NOMO-1 treated with DMSO at 0.1 percent for 48 hours (cell line): ENCODE measurements around the gene TNS3.

Experiments
- DNase-seq: peaks from one replicate; lab custom pipeline; 2025; ENCODE audit not compliant: unreplicated experiment; lab: John Stamatoyannopoulos, UW

The TNS3 gene

DNA sequence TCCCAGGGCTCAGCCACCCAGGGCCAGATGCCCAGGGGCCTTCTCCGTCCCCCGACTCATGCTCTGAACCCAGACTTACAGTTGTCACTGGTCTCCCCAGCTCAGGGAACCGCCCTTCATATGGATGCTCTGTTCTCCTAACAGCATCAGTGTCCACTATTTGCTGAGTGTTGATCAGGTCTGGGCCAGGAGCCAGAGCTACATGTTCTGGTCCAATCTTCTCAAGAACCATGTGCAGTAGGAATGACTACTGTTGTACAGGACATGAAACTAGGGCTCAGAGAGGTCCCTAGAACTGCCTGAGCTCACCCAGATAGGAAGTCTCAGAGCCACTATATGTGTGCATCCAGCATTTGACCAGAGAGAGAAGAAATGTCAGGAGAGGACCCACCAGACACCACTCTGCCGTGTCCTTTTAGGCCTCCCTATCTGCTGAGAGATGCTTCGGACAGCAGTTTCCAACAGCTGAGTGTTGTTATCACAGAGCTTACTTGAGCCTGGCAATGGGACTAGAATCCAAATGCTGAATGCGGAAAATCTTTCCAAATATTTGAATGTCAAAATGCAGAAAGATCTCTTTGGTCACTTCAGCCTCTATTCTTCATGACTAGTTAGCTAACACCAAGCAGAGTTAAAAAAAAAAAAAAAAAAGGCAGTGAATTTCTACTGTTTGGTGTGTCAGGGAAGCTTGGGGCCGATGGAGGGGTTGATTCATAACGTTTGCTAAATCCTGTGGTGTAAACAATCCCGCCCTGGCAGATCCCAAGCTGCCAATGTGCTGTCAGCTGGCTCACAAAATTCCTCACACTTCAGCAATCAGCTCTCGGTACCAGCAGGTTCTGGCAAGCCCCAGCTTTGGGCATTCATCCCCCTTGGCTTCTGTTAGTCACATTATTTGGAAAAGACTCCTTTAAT lies 246.1 kb downstream of the TNS3 start:
- DNase-seq = no peak

DNA sequence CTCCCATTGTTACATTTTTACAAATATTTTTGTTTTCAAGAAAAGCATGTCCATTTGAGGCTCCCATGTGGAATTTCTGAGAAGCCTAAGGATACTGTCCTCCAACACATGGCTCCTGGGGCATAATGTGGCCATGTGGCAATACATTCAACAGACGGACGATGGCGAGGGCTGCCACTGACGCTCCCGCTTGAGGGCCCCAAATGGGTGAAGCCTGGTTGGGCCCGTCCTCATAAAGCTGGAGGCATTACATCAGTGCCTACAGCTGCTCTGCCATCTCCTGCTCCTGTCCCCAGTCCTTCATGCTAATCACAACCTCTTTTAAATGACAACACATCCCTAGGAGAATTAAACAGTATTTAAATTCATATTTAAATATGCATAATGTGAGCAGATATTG lies 246.8 kb downstream of the TNS3 start:
- DNase-seq = no peak

DNA sequence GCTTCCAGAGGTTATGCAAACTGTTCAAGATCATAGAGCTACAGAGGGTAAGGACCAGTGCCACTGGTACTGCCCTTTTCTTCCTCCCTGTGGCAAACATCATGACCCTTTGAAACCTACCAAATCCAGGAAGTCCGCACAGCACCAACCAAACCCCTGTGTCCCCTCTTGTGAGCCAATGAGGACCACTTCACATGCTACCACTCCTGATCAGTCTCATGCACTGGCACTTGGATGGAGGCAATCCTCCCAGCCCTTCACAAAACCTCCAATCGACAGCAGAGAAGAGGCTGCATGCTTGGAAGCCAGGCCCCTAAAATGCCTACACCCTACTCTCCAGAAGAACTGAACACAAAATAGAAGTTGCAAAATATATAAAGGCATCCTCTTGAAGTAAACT lies 248.0 kb downstream of the TNS3 start:
- DNase-seq = no peak

DNA sequence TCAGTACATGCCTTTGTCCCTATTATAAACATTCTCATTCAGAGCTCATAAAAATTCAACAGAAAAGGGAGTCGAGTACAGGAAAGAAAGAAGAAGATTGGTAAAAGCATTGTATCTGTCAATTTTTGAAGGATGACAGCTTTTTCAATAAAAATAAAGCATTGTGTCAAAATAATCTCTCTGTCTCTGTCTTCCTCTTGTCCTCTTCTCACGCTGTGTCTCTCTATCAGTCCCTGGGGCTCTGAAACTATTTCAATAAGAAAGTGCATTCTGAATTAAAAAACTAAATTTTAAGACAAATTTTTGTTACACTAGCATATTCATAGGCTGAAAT lies 248.4 kb downstream of the TNS3 start:
- DNase-seq = no peak

DNA sequence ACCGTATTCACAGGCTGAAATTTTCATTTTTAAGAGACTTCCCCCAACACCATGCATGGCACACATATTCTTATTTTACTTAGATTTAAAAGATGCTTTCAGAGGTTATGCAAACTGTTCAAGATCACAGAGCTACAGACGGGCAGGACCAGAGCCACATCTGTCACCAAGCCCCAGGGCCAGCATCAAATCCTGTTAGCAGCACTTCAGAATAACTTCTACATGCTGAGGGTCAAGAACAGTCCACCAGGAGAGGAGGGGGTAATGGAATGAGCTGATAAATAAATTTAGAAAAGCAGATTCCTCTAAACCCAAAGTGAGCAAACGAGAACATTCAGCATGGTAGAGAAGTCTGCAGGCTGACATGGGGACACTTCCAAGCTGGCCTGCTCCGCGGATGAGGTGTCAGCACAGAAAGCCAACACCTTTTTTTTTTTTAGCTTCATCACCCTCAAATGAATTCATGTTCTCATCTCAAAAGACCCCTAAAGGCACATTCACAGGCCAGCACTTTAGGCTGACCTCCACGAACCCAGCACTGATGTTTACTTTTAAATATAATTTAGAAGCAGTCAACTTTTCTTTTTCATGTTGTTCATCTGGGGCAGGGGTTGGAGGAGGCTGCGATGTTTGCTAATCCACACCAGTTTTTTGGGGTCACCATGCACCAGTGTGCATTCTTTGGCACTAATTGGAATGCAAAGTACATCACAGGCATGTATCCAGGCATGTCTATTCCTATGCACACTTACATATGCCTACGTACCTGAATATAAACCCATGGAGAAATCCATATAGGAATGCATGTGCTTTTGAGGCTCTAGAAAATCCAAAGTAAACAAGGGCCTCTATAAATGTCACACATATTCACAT lies 249.0 kb downstream of the TNS3 start:
- no peak for DNase-seq

DNA sequence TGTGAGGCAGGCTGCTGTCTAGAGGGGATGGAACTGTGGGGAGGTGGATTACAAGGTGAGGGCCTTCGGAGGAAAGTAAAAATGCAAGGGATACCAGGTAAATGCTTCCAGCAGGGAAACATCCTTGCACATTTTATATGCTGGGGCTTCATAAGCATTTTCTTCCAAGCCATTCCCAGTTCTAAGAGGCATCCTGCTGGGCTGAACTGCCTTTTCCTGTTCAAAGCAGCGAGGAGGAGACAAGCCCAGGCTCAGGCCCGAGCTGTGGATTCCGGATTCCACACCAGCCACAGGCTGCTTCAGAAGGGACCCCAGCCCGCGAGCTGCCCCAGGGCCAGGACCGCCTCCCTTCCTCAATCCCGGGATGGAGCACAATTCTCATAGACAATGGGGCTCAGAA lies 249.7 kb downstream of the TNS3 start:
- DNase-seq = no peak

DNA sequence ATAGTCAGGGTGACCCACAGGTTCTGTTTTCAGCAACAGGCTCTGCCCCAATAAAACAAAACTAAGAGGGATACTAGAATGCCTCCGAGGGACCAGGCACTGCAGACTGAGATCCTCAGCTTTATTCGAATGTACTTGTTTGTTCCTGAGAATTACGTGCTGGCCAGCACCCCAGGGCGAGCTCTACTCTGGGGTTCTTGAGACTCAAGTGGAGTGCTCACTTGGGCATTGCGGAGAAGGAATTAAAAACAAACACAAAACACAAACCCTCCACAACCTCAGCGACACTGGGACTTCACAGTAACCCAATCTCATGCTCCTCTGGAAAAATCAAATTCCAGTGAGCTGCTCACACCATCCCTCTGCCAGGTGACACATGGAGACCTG lies 250.7 kb downstream of the TNS3 start:
- DNase-seq = no peak

DNA sequence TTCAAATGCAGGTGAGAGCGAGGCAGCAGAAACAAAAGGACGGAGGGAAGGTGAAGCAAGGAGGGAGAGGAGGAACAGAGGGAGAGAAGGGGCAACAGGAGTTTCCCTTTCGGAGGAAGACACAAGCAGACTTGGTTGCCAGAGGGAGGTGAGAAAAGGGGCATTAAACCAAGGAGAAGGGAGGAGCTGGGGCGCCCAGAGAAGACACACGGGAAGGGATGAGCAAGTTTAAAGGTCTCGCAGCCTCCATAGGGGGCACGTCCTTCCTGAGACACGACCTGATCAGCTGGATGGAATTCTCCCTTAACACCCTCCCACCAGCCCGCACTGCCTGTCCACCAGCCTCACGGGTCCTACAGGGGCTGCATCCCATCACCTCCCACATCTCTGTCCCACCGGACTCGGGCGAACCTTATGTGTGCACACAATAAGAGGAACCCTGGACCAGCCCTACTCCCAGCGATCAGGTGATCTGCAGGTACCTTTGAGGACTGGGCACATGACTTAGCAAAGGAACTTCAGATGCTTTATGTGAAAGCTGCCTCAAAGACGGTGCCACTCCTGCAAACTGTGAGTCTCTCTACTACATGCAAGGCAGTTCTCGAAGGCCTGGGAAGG lies 251.2 kb downstream of the TNS3 start:
- no peak for DNase-seq

DNA sequence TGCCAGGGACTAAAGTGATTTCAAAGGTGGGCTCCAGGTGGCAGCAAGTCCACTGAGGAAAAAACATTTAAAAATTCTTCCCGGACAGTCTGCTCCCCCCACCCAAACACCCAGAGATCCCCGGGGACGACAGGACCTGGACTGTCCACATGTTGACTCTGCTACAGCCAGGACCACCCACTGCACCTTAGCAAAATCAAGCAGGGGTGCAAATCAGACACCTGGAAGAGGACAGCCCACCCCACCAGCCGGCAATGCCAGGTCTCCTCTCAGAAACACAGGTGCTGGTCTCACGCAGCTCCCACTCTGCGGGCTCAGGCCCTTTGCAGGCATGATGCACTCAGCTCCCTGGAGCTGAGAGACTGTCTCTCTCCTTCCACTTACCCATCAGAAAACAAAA lies 251.9 kb downstream of the TNS3 start:
- no peak for DNase-seq

DNA sequence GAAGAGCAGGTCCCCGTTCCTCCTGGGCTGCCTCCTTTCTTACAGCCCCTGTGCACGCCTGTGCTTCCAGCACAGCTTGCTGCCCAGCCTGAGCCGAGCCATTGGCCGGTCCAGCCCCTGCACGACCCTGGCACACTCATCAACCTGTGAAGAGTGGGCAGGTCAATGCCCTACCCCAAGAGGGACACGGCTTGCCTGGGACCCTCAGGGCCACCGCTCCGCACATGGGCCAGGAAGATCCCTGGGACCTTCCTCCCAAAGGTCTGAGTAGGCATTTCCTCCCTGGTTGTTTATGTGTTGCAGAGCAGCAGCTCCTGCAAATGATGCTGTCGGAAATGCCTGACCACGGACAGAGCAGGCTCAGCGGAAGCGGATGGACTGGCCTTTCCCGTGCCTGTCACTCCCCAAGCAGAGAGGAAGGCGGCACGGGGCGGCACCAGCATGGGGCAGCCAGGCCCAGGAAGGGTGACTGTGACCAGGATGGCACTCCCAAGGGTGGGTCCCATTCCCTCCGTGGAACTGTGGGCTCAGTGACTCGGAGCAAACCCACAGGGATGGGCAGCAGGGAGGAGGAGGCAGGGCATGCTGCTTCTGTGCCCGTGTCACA lies 252.5 kb downstream of the TNS3 start:
- no peak for DNase-seq

DNA sequence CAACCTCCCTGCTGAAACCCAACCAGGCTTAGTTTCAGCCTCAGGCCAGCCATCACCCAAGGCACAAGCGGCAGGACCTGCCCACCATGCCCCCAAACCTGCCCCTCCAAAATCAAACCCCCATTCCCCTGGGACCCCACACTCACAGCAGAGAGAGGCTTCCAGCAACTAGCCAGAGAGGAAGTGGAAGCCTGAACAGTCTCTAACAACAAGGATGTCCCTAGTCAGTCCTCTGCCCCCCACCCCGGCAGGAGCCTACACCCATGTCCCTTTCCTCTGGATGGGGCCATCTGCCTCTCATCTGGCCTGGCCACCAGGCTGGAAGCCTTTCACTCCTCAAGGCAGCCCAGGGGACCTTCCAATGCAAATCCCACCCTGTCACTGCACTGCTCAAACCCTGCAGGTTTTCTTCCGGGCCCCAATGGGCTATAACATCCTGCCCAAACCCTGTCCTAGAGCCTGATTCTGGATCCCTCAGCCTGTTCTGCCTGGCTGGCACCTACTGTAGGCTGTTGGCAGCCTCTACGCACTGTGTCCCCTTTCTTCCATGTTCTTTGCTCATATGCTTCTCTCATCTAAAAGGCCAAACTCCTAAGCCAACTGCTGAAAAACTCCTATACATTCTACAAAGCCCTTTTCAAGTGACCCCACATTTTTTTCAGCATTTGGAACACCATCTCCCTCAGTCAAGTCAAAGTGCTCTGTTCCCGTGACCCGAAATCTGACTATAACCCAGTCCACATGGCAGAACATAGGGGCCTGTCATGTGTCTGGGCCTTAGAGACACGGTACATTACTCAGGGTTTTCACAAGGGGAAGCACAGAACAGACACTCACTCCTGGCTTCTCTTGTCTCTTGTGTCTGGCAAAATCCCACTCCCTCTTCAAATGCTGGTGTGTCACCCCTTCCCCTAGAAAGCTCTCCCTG lies 253.3 kb downstream of the TNS3 start:
- no peak for DNase-seq

DNA sequence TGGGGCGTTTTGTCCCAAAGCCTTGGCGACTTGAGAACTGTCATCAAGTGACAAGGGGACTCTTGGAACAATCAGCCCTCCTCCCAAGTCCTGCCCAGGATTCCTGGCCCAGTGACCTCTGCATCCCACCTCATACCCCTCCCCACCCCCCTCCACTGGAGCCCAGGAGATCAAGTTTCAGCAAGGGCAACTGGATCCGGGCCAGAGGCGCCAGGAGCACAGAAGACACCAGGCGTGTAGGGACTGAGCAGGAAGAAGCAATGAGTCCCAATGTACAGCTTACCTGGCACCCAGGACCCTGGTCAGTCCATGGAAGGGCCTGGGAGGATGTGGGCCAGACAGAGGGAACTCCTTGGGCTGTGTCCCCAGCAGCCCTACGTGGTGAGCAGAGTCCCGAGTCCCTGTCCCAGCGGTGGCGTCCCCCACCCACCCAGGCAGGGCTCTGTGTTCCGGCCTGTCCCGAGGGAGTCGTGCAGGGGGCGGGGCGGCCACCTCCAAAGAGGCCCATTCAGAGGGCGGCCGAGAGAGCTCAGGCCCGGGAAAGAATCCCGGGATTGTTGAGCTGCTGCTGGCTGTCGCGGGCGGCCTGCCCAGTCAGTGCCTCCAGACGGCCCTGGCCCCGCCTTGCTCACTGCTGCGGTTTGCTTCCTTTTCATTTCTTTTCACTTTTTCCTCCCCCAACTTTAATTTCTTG lies 254.1 kb downstream of the TNS3 start:
- no peak for DNase-seq

DNA sequence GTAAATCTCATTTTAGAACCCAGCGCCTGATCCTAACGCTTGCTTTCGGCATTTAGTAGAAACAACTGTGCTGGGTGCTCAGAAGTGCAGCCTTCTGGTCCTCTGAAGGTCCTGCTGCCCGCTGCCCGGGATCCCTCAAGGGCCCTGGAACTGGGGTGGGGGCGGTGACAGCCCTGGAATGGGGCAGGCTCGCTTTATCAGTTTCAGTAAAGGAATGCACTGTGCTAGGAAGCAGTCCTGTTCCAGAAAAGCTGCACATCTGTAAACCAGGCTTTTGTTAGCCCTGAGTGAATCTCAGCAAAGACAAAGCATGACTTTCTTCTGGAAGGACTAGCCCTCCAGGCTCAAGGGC lies 254.6 kb downstream of the TNS3 start:
- DNase-seq = no peak

DNA sequence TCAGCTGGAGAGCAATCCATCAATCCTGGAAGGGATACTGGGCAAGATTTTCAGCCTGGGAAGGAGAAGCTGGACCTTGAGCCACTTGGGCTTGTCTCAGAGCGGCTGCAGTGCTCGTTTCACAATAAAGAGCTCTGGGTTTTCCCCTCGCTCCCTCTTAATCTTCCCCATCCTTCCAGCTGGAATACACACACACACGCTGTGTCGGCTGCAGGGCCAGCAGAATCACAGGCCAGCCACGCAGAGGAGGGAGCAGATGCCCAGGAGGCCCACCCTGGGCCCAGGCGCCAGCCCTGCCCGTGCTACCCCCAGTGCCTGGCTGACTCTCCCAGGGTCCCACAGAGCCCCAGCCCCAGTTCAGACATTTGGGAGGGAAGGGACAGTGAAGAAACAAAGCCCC lies 255.1 kb downstream of the TNS3 start:
- no peak for DNase-seq

DNA sequence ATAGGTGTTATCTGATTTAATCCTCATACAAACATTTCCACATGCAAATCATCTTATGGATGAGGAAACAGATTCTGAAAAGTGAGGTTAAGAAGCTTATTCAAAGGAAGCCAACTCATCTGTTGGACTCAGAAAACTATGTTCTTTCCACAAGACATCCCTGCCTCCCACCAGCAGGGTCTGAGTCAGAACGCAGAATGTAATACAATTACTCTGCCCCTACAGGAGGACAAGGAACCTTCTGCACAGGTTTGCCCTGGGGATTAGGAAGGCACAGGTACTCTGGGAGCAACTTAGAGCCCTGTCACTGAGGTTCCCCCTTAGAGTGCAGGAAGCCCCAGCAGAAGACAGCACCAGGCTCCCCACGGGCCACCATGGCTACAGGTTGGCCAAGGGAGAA lies 255.7 kb downstream of the TNS3 start:
- no peak for DNase-seq

DNA sequence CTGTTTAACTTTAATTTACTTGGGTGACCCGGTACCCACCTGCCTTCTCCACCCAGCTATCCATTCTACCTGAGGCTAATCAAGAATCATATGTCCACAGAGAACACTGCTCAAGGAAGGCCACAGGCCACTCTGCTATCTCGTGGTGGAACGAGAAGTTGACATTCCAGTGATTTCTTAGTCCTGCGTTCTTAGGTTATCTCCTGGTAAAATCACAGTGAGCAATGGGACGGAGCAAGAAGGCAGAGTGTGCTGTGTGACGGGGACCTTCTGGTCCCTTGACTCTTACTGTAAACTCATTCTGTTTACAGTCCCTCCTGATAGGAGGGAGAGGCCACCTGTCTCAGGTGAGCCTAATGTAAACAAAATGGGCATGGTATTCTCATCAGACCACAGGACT lies 256.6 kb downstream of the TNS3 start:
- no peak for DNase-seq

DNA sequence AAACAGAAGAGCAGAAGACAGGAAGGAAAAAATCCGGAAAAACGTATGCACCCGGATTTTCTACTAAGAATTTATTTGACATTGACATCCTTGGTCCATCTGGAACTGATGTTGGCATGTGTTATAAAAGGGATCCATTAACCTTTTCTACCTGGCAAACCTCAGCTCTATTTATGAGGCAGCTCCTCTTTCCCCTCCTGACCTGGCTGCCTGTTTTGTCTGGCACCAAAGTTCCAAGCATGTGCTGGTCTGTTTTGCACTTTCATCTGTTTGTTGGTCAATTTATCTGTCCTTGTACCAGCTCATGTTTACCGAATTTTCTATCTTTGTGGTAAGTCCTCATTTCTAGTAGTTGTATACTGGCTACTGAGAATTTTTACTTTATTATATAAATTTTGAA lies 258.0 kb downstream of the TNS3 start:
- DNase-seq = no peak

DNA sequence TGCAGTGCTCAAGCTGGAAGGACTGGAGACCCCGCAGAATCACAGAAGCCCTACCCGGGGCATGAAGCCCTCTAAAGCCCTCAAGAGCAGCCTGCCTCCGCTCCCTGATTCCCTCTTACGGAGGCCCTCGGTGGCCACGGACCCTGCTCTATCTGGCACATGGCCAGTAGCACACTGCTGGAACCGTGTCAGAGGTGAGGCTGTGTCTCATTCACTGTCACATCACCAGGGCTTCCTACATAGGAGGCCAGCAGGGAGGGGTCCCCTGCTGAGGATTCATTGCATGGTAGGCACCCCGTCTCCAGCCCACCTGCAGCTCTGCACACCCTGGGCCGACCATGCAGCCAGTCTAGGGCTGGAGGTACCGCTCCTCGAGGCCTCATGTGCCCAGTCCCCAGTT lies 259.2 kb downstream of the TNS3 start:
- no peak for DNase-seq

DNA sequence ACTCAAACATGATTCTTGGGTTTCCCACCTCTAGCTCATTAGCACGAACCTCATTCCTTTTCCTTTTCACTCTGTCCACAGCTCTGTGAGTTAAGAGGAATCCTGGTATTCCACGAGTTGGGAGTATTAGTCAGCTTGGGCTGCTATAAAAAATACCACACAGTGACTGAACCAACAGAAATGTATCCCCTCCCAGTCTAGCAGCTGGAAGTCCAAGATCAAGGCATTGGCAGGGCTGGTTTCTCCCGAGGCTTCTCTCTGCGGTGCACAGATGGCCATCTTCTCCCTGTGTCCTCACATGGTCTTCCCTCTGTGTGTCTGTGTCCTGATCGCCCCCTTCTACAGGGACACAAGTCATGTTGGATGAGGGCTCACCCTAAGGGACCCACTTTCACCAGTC lies 261.6 kb downstream of the TNS3 start:
- DNase-seq = no peak
